AG04449 (cell line): Measurements from ENCODE around the gene FAM83B.

Source experiments
- CTCF ChIA-PET: fragments of 350-600 bp; formaldehyde crosslinking; extraction: SDS; loops from one replicate; lab custom pipeline; 2021; ENCODE audit warnings: antibody characterized with exemption; lab: Yijun Ruan, JAX
- POLR2A ChIA-PET: fragments of 400-600, 350-600 bp; formaldehyde crosslinking; extraction: SDS; loops from one replicate; lab custom pipeline; 2020; ENCODE audit warnings: antibody characterized with exemption, inconsistent platforms; lab: Yijun Ruan, JAX
- DNase-seq: peaks from one replicate; pipeline ENCODE4 v3.0.0-alpha.2; 2010; ENCODE audit warnings: low read depth, low spot score
- H3K4me3 ChIP-seq: 2 replicates; pipeline ENCODE4 v1.5.1; 2011; ENCODE audit warnings: low read depth, mild to moderate bottlenecking, control low read depth, low read length
- TF ChIP-seq, protein P1 (sequence below): IDR thresholded peaks from one replicate; pipeline ENCODE4 v1.5.1; 2011; ENCODE audit warnings: mild to moderate bottlenecking, moderate library complexity, low read length, control low read depth, inconsistent platforms; ENCODE audit not compliant: insufficient read depth; ENCODE audit errors: missing control alignments

FAM83B gene

DNA sequence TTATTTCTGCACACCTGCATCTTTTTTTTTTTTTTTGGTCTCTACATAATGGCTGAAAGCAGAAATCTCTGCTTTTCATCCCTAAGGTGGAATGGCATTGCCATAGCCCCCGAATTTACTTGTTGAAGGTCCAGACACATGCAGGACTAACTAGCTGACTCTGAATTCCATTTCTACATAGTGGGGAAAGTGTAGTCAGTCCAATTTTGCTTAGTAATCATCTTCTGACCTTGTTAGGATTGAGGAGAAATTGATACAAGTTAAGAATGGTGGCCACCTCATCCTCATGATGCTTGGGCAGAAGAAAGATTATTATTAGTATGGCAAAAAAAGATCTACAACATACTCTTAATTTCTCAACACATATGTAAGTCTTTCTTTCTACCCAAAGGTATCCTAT, 16.4 kb upstream of the FAM83B start:
- POLR2A ChIA-PET: no interaction called here
- TF ChIP-seq, protein P1, sequence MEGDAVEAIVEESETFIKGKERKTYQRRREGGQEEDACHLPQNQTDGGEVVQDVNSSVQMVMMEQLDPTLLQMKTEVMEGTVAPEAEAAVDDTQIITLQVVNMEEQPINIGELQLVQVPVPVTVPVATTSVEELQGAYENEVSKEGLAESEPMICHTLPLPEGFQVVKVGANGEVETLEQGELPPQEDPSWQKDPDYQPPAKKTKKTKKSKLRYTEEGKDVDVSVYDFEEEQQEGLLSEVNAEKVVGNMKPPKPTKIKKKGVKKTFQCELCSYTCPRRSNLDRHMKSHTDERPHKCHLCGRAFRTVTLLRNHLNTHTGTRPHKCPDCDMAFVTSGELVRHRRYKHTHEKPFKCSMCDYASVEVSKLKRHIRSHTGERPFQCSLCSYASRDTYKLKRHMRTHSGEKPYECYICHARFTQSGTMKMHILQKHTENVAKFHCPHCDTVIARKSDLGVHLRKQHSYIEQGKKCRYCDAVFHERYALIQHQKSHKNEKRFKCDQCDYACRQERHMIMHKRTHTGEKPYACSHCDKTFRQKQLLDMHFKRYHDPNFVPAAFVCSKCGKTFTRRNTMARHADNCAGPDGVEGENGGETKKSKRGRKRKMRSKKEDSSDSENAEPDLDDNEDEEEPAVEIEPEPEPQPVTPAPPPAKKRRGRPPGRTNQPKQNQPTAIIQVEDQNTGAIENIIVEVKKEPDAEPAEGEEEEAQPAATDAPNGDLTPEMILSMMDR: no peak
- no peak overlapping the region for H3K4me3 ChIP-seq
- CTCF ChIA-PET: no interaction called here
- no peak for DNase-seq

DNA sequence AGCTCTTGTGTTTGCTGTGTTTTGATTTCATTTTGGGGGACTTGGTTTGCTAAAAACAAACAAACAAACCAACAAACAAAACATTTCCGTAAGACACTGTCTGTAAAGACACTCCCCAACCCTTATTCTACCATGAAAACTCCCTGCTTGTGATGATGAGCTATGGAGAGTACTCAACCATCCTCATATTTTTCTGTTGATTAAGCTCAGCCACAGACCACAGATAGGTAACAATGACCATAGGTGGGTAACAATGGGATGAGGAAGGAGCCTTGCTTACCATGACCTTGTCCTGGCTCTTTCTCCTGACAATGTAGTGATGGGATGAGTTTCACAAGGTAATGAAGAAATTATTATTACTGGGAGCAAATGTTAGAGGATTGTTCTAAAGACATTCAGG, 11.4 kb upstream of the FAM83B start:
- CTCF ChIA-PET: interaction anchor here (1.5 kb wide), 1 partner anchor 117 kb away, joined by 4 read pairs; no protein-coding TSS in a partner anchor
- TF ChIP-seq, protein P1: no peak
- no peak for DNase-seq
- POLR2A ChIA-PET: no interaction called here
- no peak overlapping the region for H3K4me3 ChIP-seq

DNA sequence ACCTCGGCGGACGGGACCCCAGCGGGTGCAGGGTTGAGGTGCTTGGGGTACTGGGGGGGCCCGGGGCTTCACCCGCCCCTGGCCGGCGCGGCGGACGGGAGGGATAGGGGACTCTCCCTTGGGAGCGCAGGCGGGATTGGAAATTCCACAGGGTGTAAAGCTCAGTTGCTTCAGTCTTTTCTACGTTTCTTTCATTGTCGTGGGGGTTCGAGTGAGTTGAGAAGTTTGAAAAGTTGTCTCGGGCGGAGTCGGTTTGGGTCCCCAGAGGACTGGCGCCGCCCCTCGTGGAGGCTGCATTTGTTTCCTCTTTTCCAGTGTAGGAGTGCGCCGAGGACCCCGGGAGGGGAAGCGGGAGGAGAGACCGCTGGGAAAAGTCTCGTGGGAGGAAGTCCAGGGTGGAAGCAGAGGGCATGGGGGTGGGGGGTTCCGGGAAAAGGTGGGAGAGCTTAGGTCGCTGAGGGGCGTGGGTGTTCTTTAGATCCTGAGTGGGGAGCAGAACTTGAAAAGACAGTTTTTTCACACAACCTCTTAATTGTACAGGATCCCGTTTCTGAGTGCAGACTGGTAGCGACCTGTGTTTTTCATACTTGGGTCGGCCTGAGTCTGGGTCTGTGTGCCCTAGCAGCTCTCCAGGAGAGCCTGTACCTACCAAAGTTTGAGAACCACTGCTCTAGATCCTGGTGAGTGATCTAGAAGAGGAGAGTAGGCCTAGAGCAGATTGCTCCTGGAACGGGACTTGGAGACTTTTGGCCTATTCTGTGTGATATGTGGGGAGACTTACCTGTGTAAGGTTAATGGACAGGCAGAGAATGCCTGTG, 495 bp downstream of the FAM83B start:
- ChIA-PET POLR2A (no interaction called here), CTCF (interaction anchor here (0.6 to 1.4 kb wide), 2 partner anchors 15 to 128 kb away, joined by 3 to 4 read pairs; no protein-coding TSS in a partner anchor)
- H3K4me3 ChIP-seq: peak overlapping the region; percentile 58
- DNase-seq: no peak
- TF ChIP-seq, protein P1: no peak

DNA sequence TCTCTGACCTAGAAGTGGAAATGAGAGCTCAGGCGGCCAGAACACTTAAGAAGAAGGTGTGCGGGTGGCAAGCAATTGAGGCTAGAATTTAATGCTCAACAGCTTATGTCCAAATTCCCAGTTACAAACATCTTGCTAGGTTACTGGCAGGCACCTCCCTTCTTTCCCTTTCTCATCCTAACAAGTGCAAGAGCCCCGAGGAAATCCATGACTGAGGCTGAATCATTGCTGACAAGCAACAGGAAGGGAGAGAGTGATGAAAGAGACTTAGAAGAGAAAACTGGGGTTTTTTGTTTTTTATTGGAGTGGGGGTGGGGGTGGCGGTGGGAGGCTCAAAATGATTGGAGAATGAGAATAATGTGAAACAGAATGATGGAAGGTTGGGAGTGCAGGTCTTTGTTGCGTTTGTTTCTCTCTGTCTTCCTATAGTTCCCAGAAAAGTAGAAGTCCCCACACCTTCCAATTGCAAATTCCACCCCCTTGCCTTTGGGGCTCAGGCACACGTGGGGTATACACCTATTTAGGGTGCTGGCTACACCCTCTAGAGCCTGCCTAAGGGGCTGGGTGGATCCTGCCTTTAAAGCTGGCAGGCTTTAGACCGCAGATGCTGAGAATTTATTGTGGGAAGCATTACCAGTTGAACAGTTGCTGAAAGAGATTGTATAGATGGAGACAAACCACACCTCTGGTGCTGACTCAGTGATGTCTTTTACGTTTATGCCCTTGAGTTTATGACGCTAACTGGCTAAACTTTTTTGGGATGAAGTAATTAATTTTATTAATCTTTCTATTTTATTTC, 1.4 kb downstream of the FAM83B start:
- TF ChIP-seq, protein P1: no peak
- H3K4me3 ChIP-seq: no peak overlapping the region
- no peak for DNase-seq
- ChIA-PET CTCF (interaction anchor here (0.6 to 1.4 kb wide), 3 partner anchors 12 to 129 kb away, joined by 3 to 4 read pairs (median 3); no protein-coding TSS in a partner anchor), POLR2A (no interaction called here)

GRCh38 chr6:54850114-54850513, 3.5 kb downstream of the FAM83B start:
- no peak overlapping the region for H3K4me3 ChIP-seq
- CTCF ChIA-PET: no interaction called here
- no peak for DNase-seq
- TF ChIP-seq, protein P1: no peak
- POLR2A ChIA-PET: no interaction called here

GRCh38 chr6:54856129-54856528, 9.6 kb downstream of the FAM83B start:
- TF ChIP-seq, protein P1: no peak
- CTCF ChIA-PET: interaction anchor here (0.5 kb wide), 1 partner anchor 30 kb away, joined by 3 read pairs; no protein-coding TSS in a partner anchor
- no peak for DNase-seq
- POLR2A ChIA-PET: no interaction called here
- H3K4me3 ChIP-seq: no peak overlapping the region
